B cell (primary cell): ENCODE measurements around the gene HCN1. TPM values are rescaled to one million over a fixed set of nuclear protein-coding genes. Genes with fewer than 3 reads are reported as not detected.

Experiments used
- ATAC-seq: fragments of 200-7000 bp; cut with Tn5 transposase; one replicate; pipeline ENCODE4 v1.10.0; 2021; ENCODE audit warnings: low read depth, mild to moderate bottlenecking, moderate number of reproducible peaks, moderate library complexity
- CTCF ChIA-PET: fragments of 350-600 bp; sonication (Branson Sonifier 250); formaldehyde crosslinking; loops from one replicate; lab custom pipeline; 2021; ENCODE audit warnings: antibody characterized with exemption, inconsistent platforms; lab: Charles Lee
- POLR2A ChIA-PET: fragments of 350-600 bp; sonication (Branson Sonifier 250); formaldehyde crosslinking; loops from one replicate; lab custom pipeline; 2021; ENCODE audit warnings: antibody characterized with exemption; lab: Charles Lee
- DNase-seq: peaks from one replicate; pipeline ENCODE4 v3.0.0; 2013
- H2AFZ ChIP-seq: 2 replicates; pipeline ENCODE4 v1.6.1; 2012; ENCODE audit warnings: mild to moderate bottlenecking, low read depth, low read length; ENCODE audit not compliant: insufficient read depth, poor library complexity, severe bottlenecking
- H3K27ac ChIP-seq, 2 donors: 1 replicate in 1 of 2; 2 replicates in 1 of 2; pipeline ENCODE4 v1.5.1; 2012 to 2013; ENCODE audit warnings: low read length in 2 of 2, mild to moderate bottlenecking in 2 of 2, moderate library complexity in 1 of 2
- H3K27me3 ChIP-seq, 4 experiments: fragments of 200-600 bp in 1 of 4; sonication (generic) in 1 of 4; replicated peaks in 1 of 4; 1 replicate in 2 of 4; 2 replicates in 2 of 4; pipeline versions ENCODE4 v1.6.1 to v1.7.0; 2013 to 2016; ENCODE audit warnings: low read length in 3 of 4, mild to moderate bottlenecking in 2 of 4, mixed read lengths in 1 of 4, moderate library complexity in 1 of 4; ENCODE audit not compliant: insufficient read depth in 4 of 4, control insufficient read depth in 3 of 4; ENCODE audit errors: control extremely low read depth in 1 of 4
- H3K36me3 ChIP-seq, 2 experiments: replicated peaks in 1 of 2; 1 replicate in 1 of 2; 2 replicates in 1 of 2; pipeline versions ENCODE4 v1.6.1 to v1.7.1; 2013; ENCODE audit warnings: low read length in 1 of 2; ENCODE audit not compliant: insufficient read depth in 2 of 2, control insufficient read depth in 1 of 2; ENCODE audit errors: control extremely low read depth in 1 of 2, extremely low read depth in 1 of 2
- H3K4me1 ChIP-seq, 2 donors: fragments of 200-600 bp in 1 of 2; sonication (generic) in 1 of 2; 1 replicate in 1 of 2; 2 replicates in 1 of 2; pipeline versions ENCODE4 v1.5.1 to v1.6.1; 2013 to 2017; ENCODE audit warnings: low read length in 2 of 2; ENCODE audit not compliant: control insufficient read depth in 2 of 2, insufficient read depth in 2 of 2
- H3K4me2 ChIP-seq: replicated peaks from 2 replicates; pipeline ENCODE3; 2012; ENCODE audit warnings: mild to moderate bottlenecking, low read depth, low read length; ENCODE audit not compliant: poor library complexity, severe bottlenecking
- H3K4me3 ChIP-seq, 5 experiments: fragments of 200-600 bp in 1 of 5; sonication (generic) in 1 of 5; 1 replicate in 3 of 5; 2 replicates in 2 of 5; pipeline versions ENCODE4 v1.5.1 to v1.7.0; 2011 to 2016; ENCODE audit warnings: low read length in 4 of 5, mild to moderate bottlenecking in 4 of 5, low read depth in 2 of 5, control low read depth in 1 of 5, moderate library complexity in 1 of 5; ENCODE audit not compliant: insufficient read depth in 1 of 5; ENCODE audit errors: control extremely low read depth in 1 of 5, extremely low read depth in 1 of 5
- H3K79me2 ChIP-seq: fragments of 200-600 bp; sonication (generic); one replicate; pipeline ENCODE4 v1.6.0; 2016; ENCODE audit warnings: low read length; ENCODE audit not compliant: control insufficient read depth, insufficient read depth
- H3K9ac ChIP-seq: fragments of 200-600 bp; sonication (generic); 2 replicates; pipeline ENCODE4 v1.6.1; 2017; ENCODE audit warnings: mild to moderate bottlenecking, low read length, moderate library complexity
- H3K9me3 ChIP-seq, 3 donors: one replicate each; pipeline versions ENCODE4 v1.6.1 to v1.7.1; 2013; ENCODE audit warnings: low read length in 2 of 3; ENCODE audit not compliant: control insufficient read depth in 2 of 3, insufficient read depth in 1 of 3; ENCODE audit errors: control extremely low read depth in 1 of 3
- H4K20me1 ChIP-seq: 2 replicates; pipeline ENCODE4 v1.6.0; 2012; ENCODE audit warnings: mild to moderate bottlenecking, low read length; ENCODE audit not compliant: insufficient read depth, control insufficient read depth, poor library complexity, severe bottlenecking
- H3K27ac Mint-ChIP-seq: one replicate; pipeline ENCODE4 v1.8.0; 2021; ENCODE audit warnings: mixed read lengths
- H3K27me3 Mint-ChIP-seq: one replicate; pipeline ENCODE4 v1.8.0; 2021; ENCODE audit warnings: mixed read lengths
- H3K4me1 Mint-ChIP-seq: one replicate; pipeline ENCODE4 v1.8.0; 2021; ENCODE audit warnings: mixed read lengths
- H3K4me3 Mint-ChIP-seq: one replicate; pipeline ENCODE4 v1.8.0; 2021; ENCODE audit warnings: mixed read lengths
- H3K9me3 Mint-ChIP-seq: one replicate; pipeline ENCODE4 v1.8.0; 2022; ENCODE audit warnings: mixed read lengths; ENCODE audit not compliant: insufficient read depth
- CTCF ChIP-seq: fragments of 200-600 bp; IDR thresholded peaks from one replicate; pipeline ENCODE4 v1.8.0; 2022; ENCODE audit warnings: antibody characterized with exemption, mild to moderate bottlenecking
- EZH2 ChIP-seq: IDR thresholded peaks from 2 replicates; pipeline ENCODE4 v1.6.1; 2012; ENCODE audit warnings: borderline replicate concordance, low read depth, mild to moderate bottlenecking, moderate library complexity, low read length; ENCODE audit not compliant: insufficient read depth, poor library complexity, severe bottlenecking
- WGBS: methylation state at CpG from one replicate; pipeline ENCODE4 v1.1.5; 2013; ENCODE audit warnings: missing lambda C conversion rate; ENCODE audit not compliant: insufficient coverage; 5-methylcytosine and 5-hydroxymethylcytosine counted together
- intact Hi-C: fragments of 100-400 bp; cut with micrococcal nuclease; formaldehyde crosslinking; loops from one replicate; pipeline ENCODE4 v1.10.0; 2022
- polyA plus RNA-seq: library from polyadenylated mRNA; depleted of rRNA; stranded (reverse); fragments of >200 nt; gene quantifications from 2 replicates; pipeline ENCODE4 v1.2.3, GENCODE V29; 2012
- total RNA-seq, 2 donors: library from RNA; stranded (reverse); fragments of 120-200 nt in 1 of 2; gene quantifications; 1 replicate in 1 of 2; 2 replicates in 1 of 2; pipeline versions ENCODE4 v1.2.3 to v1.2.4, GENCODE V29; 2013 to 2022

HCN1 gene
- total and polyA plus RNA-seq, 2 donors (not counting 1 experiment from before 2014, with no cell fraction given) = not detected

GRCh38 chr5:45385321-45386058 is 310.7 kb downstream of the HCN1 start:
- intact Hi-C loops = no loop called here
- H3K9me3 ChIP-seq = peaks cover 0 to 3% (median 0%) of the 10 kb centered on the region in 3 donors
- H3K27me3 Mint-ChIP-seq = no peaks in the 10 kb centered on the region
- ChIA-PET CTCF (no interaction called here), POLR2A (no interaction called here)
- H3K27me3 ChIP-seq = no peaks in the 10 kb centered on the region
- no peak overlapping the region for H3K27ac Mint-ChIP-seq
- no peaks in the 10 kb centered on the region for H3K4me1 Mint-ChIP-seq
- H3K79me2 ChIP-seq = no peaks in the 10 kb centered on the region
- H3K9me3 Mint-ChIP-seq = peaks cover 4% of the 10 kb centered on the region
- no peak for DNase-seq
- no peaks in the 10 kb centered on the region for H3K36me3 ChIP-seq
- TF ChIP-seq CTCF = no peak
- no peak for TF ChIP-seq EZH2
- H3K4me3 Mint-ChIP-seq = no peak overlapping the region
- no peaks in the 10 kb centered on the region for H4K20me1 ChIP-seq
- no peaks in the 10 kb centered on the region for H3K4me1 ChIP-seq
- no peak overlapping the region for H2AFZ ChIP-seq
- WGBS = no CpG with 5 or more reads among the region's 6 CpGs
- no peak overlapping the region for H3K27ac ChIP-seq
- no peak for ATAC-seq
- H3K9ac ChIP-seq = no peak overlapping the region
- no peak overlapping the region for H3K4me3 ChIP-seq
- H3K4me2 ChIP-seq = no peak overlapping the region

- Mint-ChIP-seq H3K4me3 (no peak overlapping the region), H3K27me3 (no peaks in the 10 kb centered on the region), H3K9me3 (peaks cover under 1% of the 10 kb centered on the region), H3K27ac (no peak overlapping the region), H3K4me1 (no peaks in the 10 kb centered on the region)
- CTCF ChIA-PET = no interaction called here
- intact Hi-C loops = no loop called here
- Histone ChIP-seq H3K9me3 (peaks cover 0 to 3% (median 0%) of the 10 kb centered on the region in 3 donors), H3K4me2 (no peak overlapping the region), H3K27me3 (no peaks in the 10 kb centered on the region), H2AFZ (no peak overlapping the region), H3K4me3 (no peak overlapping the region), H3K36me3 (no peaks in the 10 kb centered on the region), H3K4me1 (no peaks in the 10 kb centered on the region), H4K20me1 (no peaks in the 10 kb centered on the region), H3K9ac (no peak overlapping the region), H3K79me2 (no peaks in the 10 kb centered on the region), H3K27ac (no peak overlapping the region)
- DNase-seq = no peak
- WGBS = no CpG with 5 or more reads among the region's 2 CpGs
- POLR2A ChIA-PET = no interaction called here
- TF ChIP-seq CTCF = no peak
- TF ChIP-seq EZH2 = no peak
- no peak for ATAC-seq
Measured at GRCh38 chr5:45383985-45384384, 312.2 kb downstream of the HCN1 start.
